HFFc6 (cell line): ENCODE measurements around the gene PLSCR5. TPM values are rescaled to one million over a fixed set of nuclear protein-coding genes. Genes with fewer than 3 reads are reported as not detected.

ENCODE experiments used
- DNase-seq: peaks from one replicate; pipeline ENCODE4 v3.0.0-alpha.2; 2018
- H3K27ac Mint-ChIP-seq: 2 replicates; pipeline ENCODE4 v1.8.0; 2020; ENCODE audit warnings: mild to moderate bottlenecking, mixed read lengths
- H3K27me3 Mint-ChIP-seq: 2 replicates; pipeline ENCODE4 v1.8.0; 2021; ENCODE audit warnings: mild to moderate bottlenecking, moderate library complexity, mixed read lengths; ENCODE audit not compliant: insufficient read depth
- H3K36me3 Mint-ChIP-seq: 2 replicates; pipeline ENCODE4 v1.8.0; 2021; ENCODE audit warnings: low read depth, mixed read lengths
- H3K4me1 Mint-ChIP-seq: 2 replicates; pipeline ENCODE4 v1.8.0; 2020; ENCODE audit warnings: low read depth, mixed read lengths
- H3K4me3 Mint-ChIP-seq: 2 replicates; pipeline ENCODE4 v1.8.0; 2020; ENCODE audit warnings: mild to moderate bottlenecking, moderate library complexity, mixed read lengths
- H3K9me3 Mint-ChIP-seq: 2 replicates; pipeline ENCODE4 v1.8.0; 2020; ENCODE audit warnings: mild to moderate bottlenecking, mixed read lengths
- total RNA-seq, 6 experiments: library from RNA; stranded (reverse); fragmentation: NEBNext Ultra II Directional; extraction: Animal tissue kit (Norgen Biotek cat#: 25700); gene quantifications; 2 replicates in 1 of 6; 3 replicates in 5 of 6; pipeline ENCODE4 v1.2.3, GENCODE V29; 2021
- TF ChIP-seq, protein P1 (sequence below): fragments of 200-600 bp; sonication (generic); IDR thresholded peaks from 2 replicates; pipeline ENCODE4 v1.5.0; 2021; ENCODE audit warnings: antibody characterized with exemption, mild to moderate bottlenecking

Gene PLSCR5
- total RNA-seq, 6 experiments from 2014 or later = not detected

- TF ChIP-seq, protein P1, sequence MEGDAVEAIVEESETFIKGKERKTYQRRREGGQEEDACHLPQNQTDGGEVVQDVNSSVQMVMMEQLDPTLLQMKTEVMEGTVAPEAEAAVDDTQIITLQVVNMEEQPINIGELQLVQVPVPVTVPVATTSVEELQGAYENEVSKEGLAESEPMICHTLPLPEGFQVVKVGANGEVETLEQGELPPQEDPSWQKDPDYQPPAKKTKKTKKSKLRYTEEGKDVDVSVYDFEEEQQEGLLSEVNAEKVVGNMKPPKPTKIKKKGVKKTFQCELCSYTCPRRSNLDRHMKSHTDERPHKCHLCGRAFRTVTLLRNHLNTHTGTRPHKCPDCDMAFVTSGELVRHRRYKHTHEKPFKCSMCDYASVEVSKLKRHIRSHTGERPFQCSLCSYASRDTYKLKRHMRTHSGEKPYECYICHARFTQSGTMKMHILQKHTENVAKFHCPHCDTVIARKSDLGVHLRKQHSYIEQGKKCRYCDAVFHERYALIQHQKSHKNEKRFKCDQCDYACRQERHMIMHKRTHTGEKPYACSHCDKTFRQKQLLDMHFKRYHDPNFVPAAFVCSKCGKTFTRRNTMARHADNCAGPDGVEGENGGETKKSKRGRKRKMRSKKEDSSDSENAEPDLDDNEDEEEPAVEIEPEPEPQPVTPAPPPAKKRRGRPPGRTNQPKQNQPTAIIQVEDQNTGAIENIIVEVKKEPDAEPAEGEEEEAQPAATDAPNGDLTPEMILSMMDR = no peak
- Mint-ChIP-seq H3K9me3 (no peaks in the 10 kb centered on the region), H3K36me3 (peaks cover 6% of the 10 kb centered on the region; the same call in 1 of the 2 replicates), H3K27ac (no peak overlapping the region), H3K27me3 (no peaks in the 10 kb centered on the region; the same call in 1 of the 2 replicates), H3K4me3 (no peak overlapping the region), H3K4me1 (peaks cover 24% of the 10 kb centered on the region)
- no peak for DNase-seq
Measured at GRCh38 chr3:146540236-146540635, 64.9 kb downstream of the PLSCR5 start.

DNA sequence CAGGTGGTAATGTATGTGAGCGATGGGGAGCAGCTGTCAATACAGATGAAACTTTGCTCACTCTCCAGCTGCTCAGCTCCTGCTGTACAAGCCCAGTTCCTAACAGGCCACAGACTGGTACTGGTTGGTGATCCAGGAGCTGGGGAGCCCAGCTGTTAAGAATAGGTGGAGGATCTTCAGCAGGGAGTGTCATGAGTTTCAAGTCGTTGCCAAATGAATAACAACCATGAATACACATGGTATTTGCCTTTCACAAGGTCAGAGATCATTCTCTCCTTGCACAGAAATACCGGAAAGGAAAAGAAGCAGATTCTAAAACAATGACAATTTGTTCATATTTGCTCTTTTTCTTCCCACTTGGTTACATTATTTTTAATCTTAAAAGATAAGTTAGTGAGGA is 65.8 kb downstream of the PLSCR5 start:
- Mint-ChIP-seq H3K4me1 (peaks cover 24% of the 10 kb centered on the region), H3K9me3 (no peaks in the 10 kb centered on the region), H3K27ac (no peak overlapping the region), H3K4me3 (no peak overlapping the region), H3K27me3 (no peaks in the 10 kb centered on the region; the same call in 1 of the 2 replicates), H3K36me3 (peaks cover 6% of the 10 kb centered on the region; the same call in 1 of the 2 replicates)
- TF ChIP-seq, protein P1 = no peak
- DNase-seq = no peak

- H3K4me1 Mint-ChIP-seq = peaks cover 14% of the 10 kb centered on the region
- no peak overlapping the region for H3K27ac Mint-ChIP-seq
- TF ChIP-seq, protein P1 = no peak
- H3K27me3 Mint-ChIP-seq = no peaks in the 10 kb centered on the region; the same call in 1 of the 2 replicates
- DNase-seq = no peak
- H3K36me3 Mint-ChIP-seq = peaks cover 6% of the 10 kb centered on the region; the same call in 1 of the 2 replicates
- no peaks in the 10 kb centered on the region for H3K9me3 Mint-ChIP-seq
- no peak overlapping the region for H3K4me3 Mint-ChIP-seq
Measured at GRCh38 chr3:146537603-146538002, 67.5 kb downstream of the PLSCR5 start.

GRCh38 chr3:146536681-146537080 is 68.5 kb downstream of the PLSCR5 start:
- no peak overlapping the region for H3K4me3 Mint-ChIP-seq
- H3K9me3 Mint-ChIP-seq = no peaks in the 10 kb centered on the region
- DNase-seq = no peak
- TF ChIP-seq, protein P1 = no peak
- H3K36me3 Mint-ChIP-seq = peaks cover 6% of the 10 kb centered on the region; the same call in 1 of the 2 replicates
- H3K27ac Mint-ChIP-seq = no peak overlapping the region
- H3K27me3 Mint-ChIP-seq = no peaks in the 10 kb centered on the region; the same call in 1 of the 2 replicates
- peaks cover 7% of the 10 kb centered on the region for H3K4me1 Mint-ChIP-seq

Other genes starting within 250 kb of the PLSCR5 start
- not detected for gene PLSCR2, start 135.8 kb downstream of the PLSCR5 start, total RNA-seq
- gene PLSCR1, start 60.7 kb downstream of the PLSCR5 start, total RNA-seq = 10 to 100 TPM; 10.5 to 18.7 (median 15.5) TPM